Muscle of arm (tissue), 12 donors: Measurements from ENCODE around the gene RARG. TPM values are rescaled to one million over a fixed set of nuclear protein-coding genes. Genes with fewer than 3 reads are reported as not detected.

Source experiments
- DNase-seq: peaks from one replicate; pipeline ENCODE4 v3.0.0-alpha.2; 2013
- polyA plus RNA-seq, 12 donors: library from polyadenylated mRNA; unstranded; fragments of 120-200 nt; gene quantifications; one replicate each; pipeline ENCODE4 v1.2.1, GENCODE V29; 2013; ENCODE audit not compliant: insufficient read length in 12 of 12

The RARG gene
- polyA plus RNA-seq, 12 donors = 17.8 to 72.7 (median 26.0) TPM; not detected in 1

GRCh38 chr12:53251477-53252348, 19.7 kb upstream of the RARG start:
- DNase-seq = peak; percentile 74

GRCh38 chr12:53245286-53245685, 13.3 kb upstream of the RARG start:
- DNase-seq = no peak

- no peak for DNase-seq
Observed at GRCh38 chr12:53244337-53244736, 12.3 kb upstream of the RARG start.

GRCh38 chr12:53241623-53242412, 9.8 kb upstream of the RARG start:
- no peak for DNase-seq

GRCh38 chr12:53239643-53240258, 7.7 kb upstream of the RARG start:
- no peak for DNase-seq

GRCh38 chr12:53236443-53237111, 4.6 kb upstream of the RARG start:
- DNase-seq = no peak

- DNase-seq = no peak
Observed at GRCh38 chr12:53235742-53236442, 3.9 kb upstream of the RARG start.

- no peak for DNase-seq
Observed at GRCh38 chr12:53235164-53235563, 3.2 kb upstream of the RARG start.

- DNase-seq = no peak
Observed at GRCh38 chr12:53234271-53234914, 2.4 kb upstream of the RARG start.

- no peak for DNase-seq
Observed at GRCh38 chr12:53233671-53234121, 1.7 kb upstream of the RARG start.

GRCh38 chr12:53232646-53233461, 845 bp upstream of the RARG start:
- no peak for DNase-seq

GRCh38 chr12:53231671-53231920, 413 bp downstream of the RARG start:
- DNase-seq = no peak

- DNase-seq = no peak
Observed at GRCh38 chr12:53230108-53230845, 1.7 kb downstream of the RARG start.

GRCh38 chr12:53229454-53229853, 2.6 kb downstream of the RARG start:
- DNase-seq = no peak

- no peak for DNase-seq
Observed at GRCh38 chr12:53227836-53228235, 4.2 kb downstream of the RARG start.

- DNase-seq = no peak
Observed at GRCh38 chr12:53227341-53227740, 4.7 kb downstream of the RARG start.

GRCh38 chr12:53226815-53227214, 5.2 kb downstream of the RARG start:
- DNase-seq = no peak

- DNase-seq = no peak
Observed at GRCh38 chr12:53225635-53226424, 6.2 kb downstream of the RARG start.
